HG03378 (cell line): ENCODE results near the gene A3GALT2.

Source experiments
- ATAC-seq: cut with Tn5 transposase; IDR thresholded peaks from one replicate; pipeline ENCODE4 v1.9.1; 2021; ENCODE audit warnings: mild to moderate bottlenecking, moderate library complexity; ENCODE audit not compliant: unreplicated experiment

A3GALT2 gene

DNA sequence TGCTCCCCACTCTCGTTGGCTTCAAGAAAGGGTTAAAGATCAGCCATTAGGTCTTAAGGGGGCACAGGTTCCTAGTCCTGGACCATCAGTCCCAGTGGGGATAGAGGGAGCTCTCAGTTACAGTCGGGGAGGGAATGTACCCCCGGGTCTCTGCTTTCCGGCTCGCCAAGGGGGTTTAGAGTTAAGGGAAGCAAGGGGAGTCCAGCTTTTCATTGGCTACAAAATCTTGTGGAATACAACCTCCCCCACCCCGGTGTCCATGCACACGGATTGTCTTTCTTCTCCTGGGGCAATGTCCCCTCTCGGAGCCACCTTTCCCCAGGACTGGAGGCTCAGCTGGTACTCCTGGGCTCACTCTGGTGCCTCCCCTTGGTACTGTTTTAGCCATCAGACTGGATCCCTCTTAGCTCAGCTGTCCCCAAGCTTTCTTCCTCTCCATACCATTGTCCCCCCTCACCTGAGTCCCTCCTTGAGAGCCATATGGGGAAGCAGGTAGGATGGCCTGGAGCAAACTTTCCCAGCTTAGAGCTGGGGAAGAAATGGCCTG, at the start of gene A3GALT2:
A3GALT2 (minus strand) TSS at position 480 of the 547 bp plus-strand sequence; CDS start at position 480, 0 bp downstream.
- ATAC-seq, result no peak

DNA sequence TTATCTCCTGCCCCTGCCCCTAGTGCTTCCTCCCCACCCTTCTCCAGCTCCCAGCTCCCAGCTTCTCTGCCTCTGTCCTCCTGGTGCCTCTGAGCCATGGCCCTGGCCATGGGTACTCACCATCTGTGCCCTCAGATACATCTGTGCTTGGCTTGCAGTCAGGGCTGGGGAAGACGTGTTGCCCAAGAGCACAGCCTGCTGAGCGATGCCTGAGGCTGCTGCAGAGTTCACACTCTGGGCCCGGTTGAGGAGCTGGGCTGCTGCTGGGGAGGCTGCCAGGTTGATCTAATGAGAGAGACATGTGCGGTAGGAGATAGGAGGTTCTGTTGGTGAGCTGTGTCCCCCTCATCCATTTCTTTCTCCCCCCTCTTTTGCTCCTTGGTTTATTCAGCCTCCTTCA, 49.4 kb upstream of the A3GALT2 start:
- no peak for ATAC-seq

DNA sequence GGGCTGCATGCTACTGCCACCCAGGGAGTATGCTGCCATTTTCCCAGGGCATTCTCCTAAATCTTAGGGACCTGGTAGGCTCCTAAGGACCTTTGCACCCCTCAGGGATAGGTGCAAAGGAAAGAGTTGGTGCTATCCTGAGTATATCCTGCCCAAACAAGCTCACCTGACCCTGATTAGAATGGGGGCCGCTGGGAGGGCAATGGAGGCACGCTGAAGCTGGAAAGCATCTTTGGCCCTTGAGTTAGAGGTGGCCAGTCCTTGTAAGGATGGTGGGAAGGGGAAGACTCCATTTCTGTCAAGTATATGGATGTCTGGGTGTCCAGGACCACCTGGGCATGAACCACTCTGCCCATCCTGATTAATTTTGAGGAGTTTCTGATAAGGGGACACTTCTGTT, 48.9 kb upstream of the A3GALT2 start:
- ATAC-seq, result no peak

DNA sequence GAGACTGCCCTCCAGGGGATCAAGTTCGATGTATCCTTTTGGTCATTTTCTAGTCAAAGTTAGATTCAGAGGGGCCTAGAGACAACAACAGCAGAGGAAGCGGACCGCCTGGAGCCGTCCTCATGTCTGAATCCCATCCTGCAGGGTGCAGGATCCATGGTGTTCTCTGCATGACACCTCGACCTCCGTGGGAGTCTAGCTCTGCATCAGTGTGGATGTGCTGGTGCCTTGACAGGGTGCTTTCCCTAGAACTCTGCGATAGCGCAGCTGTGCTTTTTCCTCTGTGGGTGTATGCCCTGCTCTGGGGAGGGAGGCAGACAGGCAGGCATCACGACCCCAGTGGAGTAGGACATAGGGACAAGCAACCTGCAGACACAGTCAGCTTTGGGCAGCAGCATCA, 48.2 kb upstream of the A3GALT2 start:
- no peak for ATAC-seq

DNA sequence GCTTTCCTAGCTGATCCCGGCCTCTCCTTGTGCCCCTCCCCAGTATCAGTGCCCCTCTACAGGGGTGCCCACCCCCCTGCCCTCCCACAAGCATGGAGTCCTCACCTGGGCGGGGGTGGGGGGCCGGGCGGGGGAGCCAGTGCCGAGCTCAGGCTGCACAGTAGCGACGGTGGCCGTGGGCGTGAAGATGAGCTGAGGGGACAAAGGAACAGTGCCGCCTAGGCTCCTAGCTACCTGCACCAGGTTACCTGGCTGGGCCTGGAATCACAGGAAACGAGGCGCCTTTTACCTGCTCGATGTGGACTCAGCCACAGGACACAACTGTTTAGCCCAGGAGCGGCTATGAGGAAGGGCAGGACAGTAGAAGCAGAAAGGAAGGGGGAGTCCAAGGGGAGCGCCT, 47.5 kb upstream of the A3GALT2 start:
- no peak for ATAC-seq

DNA sequence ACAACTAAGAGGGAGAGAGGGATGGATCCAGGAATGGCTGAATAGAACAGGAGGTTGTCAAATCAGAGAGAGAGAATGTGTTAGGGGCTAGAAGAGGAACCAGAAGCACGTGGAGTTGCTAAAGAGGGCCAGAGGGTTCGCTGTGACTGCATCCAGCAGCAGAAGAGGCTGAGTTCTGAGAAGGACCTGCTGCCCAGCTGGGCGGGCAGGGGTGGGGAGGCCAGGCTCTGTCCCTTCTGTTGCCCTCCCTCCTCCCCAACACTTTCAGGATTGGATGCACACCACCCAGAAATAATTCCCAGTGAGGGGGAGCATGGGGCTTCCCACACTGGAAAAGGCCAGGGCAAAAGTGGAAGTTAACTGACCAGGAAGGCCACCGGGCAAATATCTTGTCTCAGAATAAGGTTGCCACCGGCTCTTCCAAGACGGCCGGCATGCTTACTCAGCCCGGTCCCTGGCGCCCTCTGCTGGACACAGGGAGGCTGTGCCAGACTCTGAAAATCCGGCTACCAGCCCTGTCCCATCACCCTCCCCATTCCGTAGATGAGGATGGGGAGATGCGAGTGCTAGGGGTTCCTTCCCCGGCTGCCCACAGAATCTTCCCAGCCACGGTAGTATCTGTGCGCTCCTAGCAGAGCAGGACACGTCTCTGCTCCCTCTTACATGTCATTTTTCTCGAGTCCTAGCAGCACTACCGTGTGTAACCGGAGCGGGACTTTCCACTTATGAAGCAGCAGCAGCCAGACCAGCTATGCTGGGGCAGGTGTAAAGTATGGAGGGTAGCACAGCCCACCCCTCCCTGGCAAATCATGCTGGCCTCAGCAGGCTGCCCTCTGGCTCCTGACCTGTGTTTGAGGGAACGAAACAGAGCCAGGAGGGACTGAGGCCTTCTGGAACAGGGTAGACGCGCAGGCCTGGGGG, 46.8 kb upstream of the A3GALT2 start:
- no peak for ATAC-seq

DNA sequence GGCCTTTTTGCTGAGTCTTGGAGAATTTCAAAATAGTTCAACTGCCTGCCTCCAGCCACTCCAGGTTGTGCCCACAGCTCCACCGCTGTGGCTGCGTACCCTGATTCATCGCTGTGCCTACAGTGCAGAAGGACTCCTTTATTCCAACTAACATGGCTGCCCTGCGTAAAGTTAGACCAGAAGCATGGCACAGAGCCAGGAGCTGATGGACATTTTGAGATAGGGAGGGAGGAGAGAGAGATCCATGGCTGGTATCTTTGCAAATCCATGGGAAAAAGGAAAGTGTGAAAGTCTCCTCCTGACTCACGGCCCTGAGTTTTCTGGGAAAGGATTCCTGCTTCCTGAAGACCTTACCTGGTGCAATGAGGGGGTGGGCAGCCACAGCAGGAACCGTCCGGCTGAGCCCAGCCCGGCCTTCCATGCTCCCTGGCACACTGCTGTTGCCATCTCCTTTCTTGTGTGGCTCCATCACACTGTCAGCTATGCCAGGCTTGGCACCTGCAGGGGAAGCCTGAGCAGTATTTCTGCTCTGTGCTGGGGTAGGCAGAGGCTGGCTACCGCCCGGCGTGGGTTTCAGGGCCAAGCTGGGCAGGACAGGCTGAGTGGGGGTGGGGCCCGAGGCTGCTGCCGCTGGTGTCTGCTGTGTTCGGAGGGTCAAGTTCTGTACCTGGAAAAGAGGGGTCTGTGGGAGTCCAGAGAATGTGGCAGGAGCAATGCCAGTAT, 46.0 kb upstream of the A3GALT2 start:
- no peak for ATAC-seq

DNA sequence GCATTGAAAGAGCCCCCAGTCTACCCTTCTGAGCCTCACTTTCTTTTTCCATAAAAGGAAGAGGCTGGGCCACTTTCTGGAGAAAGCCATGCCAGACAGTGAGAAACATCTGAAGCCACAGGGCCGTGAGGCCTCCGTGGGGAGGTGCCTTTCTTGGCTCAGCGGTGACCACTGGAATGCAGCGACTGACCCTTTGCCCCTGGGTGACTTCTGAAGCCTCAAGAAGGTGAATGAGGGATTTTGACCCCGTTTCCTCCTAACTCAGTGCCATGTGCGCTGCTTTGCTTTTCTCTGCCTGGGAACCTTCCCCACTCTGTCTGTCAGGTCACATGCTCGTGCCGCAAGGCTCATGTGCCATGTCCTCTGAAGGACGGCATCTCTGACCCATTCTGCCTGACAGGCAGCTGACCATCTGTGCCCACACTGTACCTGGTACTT, 44.7 kb upstream of the A3GALT2 start:
- ATAC-seq, result no peak

DNA sequence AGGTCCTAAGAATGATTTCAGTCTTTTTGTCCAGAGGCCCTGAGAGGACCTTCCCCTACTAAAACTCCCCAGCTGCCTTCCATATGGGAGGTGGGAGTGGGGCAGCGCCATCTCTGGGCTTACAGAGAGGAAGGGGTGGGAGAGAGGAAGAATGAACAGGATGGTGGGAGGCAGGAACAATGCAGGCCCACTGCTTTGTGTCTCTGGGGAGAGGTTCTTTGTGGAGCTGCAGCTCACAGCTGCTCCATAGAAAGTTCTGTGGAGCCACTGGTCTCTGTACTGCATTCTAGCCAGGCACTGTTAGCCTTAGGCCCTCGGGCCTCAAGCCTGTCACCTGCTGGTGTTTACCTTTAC, 43.6 kb upstream of the A3GALT2 start:
- no peak for ATAC-seq

DNA sequence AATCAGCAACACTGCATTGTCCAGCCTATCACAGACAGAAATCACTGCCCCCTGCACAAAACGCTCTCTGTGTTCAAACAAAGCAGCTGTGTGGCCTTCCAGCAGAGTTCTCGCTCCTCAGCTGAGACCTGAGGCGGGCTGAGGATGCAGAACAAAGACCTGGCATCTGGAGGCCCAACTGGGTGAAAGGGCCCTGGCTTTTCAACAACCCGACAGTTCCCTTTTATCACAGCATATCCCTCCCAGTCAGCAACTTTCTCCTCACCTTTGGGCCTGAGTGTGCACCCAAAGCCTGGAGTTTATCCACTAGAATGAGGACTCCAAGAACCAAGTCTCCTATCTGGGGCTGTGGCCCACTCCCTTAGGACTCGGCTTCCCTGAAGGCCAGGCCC, 42.6 kb upstream of the A3GALT2 start:
- no peak for ATAC-seq

DNA sequence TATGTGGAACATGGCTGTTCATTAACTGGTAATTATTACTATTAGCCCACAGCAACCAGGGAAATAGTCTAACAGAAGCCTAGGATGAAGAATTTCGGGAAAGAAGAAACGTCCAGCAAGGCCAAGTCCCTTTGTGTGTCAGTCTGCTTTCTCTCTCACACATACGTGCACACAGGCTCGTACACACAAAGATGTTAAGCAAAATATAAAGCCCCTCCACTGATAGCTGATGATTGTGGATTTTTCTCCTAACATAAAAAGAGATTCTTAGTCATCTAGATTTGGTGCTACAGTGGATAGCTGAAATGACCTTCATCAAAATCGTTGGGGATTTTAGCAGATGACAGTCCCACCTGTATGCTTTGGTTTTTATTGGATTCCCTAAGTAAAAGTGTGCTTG, 42.1 kb upstream of the A3GALT2 start:
- ATAC-seq, result no peak

DNA sequence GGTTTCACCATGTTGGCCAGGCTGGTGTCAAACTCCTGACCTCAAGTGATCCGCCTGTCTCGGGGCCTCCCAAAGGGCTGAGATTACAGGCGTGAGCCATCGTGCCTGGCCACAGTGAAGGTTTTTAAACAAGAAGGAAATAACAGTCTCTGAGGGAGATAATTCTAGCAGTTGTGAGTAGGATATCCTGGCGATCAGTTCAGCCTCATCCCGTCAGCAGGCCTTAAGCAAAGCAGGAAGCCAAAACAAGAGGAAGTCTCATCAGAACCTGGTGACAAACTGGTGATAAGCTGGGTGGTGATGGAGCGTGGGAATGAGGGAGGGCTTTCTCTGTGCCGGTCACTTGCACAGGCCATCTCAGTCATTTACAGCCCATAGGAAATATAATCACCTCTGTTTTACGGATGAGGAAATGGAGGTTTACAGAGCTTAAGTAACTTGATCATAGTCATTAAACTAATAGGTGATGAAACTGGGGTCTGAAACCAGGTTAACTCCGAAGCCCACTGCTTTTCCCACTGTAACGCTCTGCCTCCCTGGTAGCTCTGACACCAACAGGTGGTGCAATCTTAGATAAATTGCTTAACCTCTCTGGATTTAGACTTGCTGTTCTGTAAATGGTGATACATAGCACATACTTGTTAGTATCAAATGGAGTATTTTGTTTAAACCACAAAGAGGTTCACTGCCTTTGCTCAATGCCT, 40.8 kb upstream of the A3GALT2 start:
- no peak for ATAC-seq

DNA sequence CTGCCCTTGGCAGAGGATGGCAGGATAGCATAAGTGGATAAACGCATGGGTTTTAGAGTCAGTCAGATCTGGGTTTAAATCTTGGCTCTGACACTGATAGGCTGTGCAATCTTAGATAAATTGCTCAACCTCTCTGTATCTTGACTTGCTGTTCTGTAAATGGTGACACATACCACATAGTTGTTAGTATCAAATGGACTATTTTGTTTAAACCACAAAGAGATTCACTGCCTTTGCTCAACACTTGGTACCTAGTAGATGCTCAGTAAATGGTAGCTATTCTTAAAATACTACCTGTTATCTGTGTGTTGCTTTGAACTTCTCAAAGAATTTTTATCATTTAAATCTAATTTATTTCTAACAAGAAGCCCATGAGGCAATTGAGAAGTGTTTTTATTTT, 39.5 kb upstream of the A3GALT2 start:
- ATAC-seq, result no peak

DNA sequence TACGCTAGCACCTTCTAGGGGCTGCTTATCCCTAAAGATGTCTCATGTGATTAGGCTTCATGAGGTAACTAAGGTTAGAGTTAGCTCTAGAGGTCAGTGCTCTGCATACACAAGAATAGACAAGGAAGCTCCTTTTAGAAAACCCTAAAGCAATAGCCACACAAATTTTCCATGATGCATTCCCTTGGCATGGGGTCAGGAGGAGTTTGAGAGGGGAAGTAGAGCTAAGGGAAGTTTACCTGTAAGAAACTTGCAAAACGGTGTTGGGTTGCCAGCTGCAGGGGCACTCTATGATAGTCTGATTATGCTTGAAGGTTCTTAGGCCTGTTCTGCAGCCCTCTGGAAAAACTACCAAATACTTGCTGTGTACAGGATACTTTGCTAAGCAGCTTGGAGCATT, 39.0 kb upstream of the A3GALT2 start:
- ATAC-seq, result no peak

DNA sequence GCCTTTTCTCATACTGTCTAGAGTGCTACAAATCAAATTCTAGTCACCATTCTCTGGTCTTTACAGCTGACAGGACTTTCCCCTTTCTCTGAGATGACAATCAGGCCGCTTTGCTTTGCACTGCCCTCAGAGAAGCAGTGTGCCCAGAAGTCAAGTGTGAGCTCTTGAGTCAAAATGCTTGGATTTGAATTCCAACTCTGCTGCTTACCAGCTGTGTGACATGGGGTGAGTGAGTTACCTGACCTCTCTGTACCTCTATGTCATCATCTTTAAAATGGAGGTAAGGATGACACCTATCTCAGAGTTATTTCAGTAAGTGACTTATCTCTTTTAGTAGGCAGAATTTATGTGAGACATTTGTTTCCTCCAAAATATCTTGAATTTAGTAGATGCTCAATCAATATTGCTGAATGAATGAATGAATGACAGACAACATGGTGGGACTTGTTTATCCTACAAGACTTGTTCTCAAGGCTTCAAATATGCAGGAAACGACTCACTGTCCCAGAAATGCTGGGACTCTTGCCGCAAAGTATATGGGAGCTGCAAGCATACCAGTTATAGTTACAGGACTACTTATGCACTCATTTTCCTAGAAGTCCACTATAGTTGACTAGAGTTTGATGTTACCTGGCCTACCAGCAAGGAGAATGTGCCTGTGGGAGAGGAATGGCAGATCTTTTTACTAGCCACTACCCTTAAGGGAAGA, 38.1 kb upstream of the A3GALT2 start:
- ATAC-seq, result no peak

DNA sequence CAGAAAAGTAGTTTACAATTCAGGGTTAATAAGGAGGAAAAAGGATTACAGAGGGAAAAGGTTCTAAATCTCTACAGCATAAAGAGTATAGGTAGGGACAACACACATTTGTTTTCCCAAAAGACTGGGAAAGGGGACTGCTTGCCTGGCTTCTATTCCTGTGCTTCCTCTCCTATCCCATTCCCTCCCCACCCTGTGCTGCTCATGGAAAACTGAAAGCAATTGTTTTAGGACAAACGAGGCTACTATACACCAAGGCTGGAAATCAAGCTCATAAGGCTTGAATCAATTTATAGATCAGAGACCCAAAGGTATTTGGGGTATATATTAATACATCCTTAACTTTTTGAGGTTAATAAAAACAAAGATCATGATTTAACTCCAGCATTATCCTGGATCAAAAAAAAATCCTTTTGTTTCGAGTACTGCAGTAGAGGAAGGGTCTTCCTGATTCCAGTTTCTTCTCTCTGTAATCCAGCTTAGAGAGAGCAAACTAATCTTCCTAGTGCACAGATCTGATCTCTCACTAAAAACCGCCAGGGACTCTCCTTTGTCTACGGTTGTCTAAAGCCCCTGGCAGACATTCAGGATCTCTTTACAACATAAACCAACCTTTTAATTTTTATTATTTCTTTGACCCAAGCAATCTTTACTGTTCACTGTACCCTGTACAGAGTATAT, 37.4 kb upstream of the A3GALT2 start:
- no peak for ATAC-seq

DNA sequence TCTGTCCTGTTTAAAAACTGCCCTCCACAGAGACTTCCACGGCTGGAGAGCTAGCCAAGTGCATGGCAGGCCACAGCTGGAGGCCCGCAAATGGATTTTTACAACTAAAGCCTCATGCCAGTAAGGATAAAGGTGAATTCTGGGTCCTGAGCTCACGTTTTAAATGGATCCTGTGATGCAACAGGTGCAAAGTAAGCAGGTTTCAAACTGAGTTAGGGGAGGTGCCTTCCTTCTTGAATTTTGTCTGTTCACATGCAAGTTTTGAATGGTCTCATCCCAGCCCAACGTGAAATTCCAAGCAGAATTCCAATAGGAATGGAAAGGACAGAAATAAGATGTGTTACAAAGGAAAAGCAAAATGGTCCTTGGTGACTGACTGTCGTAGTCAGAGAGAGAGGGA, 36.2 kb upstream of the A3GALT2 start:
- ATAC-seq, result no peak

DNA sequence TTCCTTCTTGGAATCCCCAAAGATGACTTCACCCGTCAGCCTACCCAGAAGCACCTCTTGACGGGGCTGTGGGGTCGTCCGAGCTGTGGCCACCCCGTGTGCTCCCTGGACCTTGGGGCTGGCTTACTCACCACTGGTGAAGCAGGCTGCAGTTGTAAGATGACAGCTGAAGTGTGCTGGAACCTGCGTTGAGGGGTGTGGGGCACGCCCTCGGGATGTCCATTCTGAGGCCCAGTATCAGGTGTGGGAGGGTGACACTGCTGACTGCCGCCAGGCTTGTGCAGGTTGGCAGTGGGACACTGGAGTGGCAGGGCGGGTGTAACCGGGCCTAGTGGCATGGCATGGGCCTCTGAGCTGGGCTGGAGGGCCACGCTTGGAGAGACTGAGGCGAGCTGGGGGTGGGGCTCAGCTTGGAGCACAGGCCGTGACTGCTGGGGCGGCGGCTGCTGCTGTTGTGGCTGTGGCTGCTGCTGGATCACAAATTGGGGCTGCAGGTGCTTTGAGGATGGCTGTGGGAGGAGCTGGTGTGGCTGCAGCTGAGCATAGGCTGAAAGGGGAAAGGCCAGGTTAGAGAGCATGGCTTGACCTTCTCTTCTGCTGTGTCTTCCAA, 33.9 kb upstream of the A3GALT2 start:
- ATAC-seq, result no peak

DNA sequence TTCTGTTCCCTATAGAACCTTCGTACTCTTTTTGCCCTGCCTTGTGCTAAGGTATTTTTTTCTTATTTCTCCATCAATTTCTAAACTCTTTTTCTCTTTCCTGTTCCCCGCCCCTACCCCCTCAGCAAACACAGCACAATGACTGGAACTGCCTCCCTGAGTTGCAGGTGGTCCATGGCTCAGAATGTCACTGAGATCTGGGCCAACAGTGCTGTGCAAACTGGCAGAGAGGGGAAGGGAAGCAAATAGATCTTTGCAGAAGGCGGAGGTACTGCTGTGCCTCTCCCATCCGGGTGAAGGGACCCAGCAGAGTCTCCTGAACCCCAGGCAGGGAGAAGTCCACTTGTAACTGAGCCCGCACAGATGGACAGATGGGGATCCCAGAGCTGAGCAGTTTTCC, 32.6 kb upstream of the A3GALT2 start:
- ATAC-seq, result no peak

DNA sequence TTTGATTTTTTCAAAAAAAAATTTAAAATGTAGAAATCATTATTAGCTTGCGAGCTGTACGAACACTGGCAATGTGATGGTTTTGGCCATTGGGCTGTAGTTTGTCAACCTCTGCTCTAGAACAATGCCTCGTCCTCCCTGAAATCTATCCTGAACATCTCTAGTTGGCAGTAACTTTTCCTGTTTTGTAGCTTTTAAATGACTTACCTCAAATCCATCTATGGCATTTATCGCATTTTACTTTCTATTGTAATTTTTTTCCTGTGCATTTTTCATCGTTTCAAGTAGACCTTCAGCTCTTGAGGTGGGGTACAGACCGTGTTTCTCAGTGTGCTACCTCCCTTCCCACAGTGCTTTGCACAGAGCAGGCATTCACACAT, 30.4 kb upstream of the A3GALT2 start:
- ATAC-seq, result no peak
